Neuronal stem cell (in vitro differentiated cells): ENCODE results near the gene FREY1.

Source experiments
- DNase-seq: peaks from one replicate; pipeline ENCODE4 v3.0.0-alpha.2; 2013; ENCODE audit warnings: low spot score
- H2AFZ ChIP-seq: one replicate; pipeline ENCODE4 v1.6.1; 2013; ENCODE audit warnings: mild to moderate bottlenecking, low read length, inconsistent platforms
- H2AK5ac ChIP-seq: 2 replicates; pipeline ENCODE4 v1.6.1; 2013; ENCODE audit warnings: low read depth, mild to moderate bottlenecking, inconsistent platforms, low read length, moderate library complexity, mixed read lengths
- H2BK120ac ChIP-seq: 2 replicates; pipeline ENCODE4 v1.6.1; 2013; ENCODE audit warnings: low read depth, mild to moderate bottlenecking, inconsistent platforms, low read length, moderate library complexity, mixed read lengths
- H2BK12ac ChIP-seq: one replicate; pipeline ENCODE4 v1.6.1; 2013; ENCODE audit warnings: low read length, inconsistent platforms
- H2BK15ac ChIP-seq: 2 replicates; pipeline ENCODE4 v1.6.1; 2013; ENCODE audit warnings: mild to moderate bottlenecking, low read length, inconsistent platforms, mixed read lengths
- H2BK5ac ChIP-seq: one replicate; pipeline ENCODE4 v1.6.1; 2013; ENCODE audit warnings: inconsistent platforms, mild to moderate bottlenecking, low read length, moderate library complexity
- H3K14ac ChIP-seq: one replicate; pipeline ENCODE4 v1.6.1; 2013; ENCODE audit warnings: low read length, inconsistent platforms
- H3K18ac ChIP-seq: 2 replicates; pipeline ENCODE4 v1.6.1; 2013; ENCODE audit warnings: low read length, inconsistent platforms
- H3K23ac ChIP-seq: 2 replicates; pipeline ENCODE4 v1.6.1; 2013; ENCODE audit warnings: low read depth, mild to moderate bottlenecking, mixed read lengths, low read length, inconsistent platforms; ENCODE audit not compliant: poor library complexity
- H3K27ac ChIP-seq: replicated peaks from 3 replicates; pipeline ENCODE4 v1.5.1; 2013; ENCODE audit warnings: low read length, inconsistent platforms
- H3K27me3 ChIP-seq, 3 experiments: 2 replicates each; pipeline ENCODE4 v1.6.1; 2013; ENCODE audit warnings: low read length in 3 of 3, mild to moderate bottlenecking in 2 of 3, inconsistent platforms in 1 of 3, low read depth in 1 of 3, mixed read lengths in 1 of 3, moderate library complexity in 1 of 3; ENCODE audit not compliant: control insufficient read depth in 3 of 3, insufficient read depth in 3 of 3
- H3K36me3 ChIP-seq, 2 donors: replicated peaks in 1 of 2; 2 replicates each; pipeline ENCODE4 v1.6.1; 2013; ENCODE audit warnings: low read length in 2 of 2; ENCODE audit not compliant: control insufficient read depth in 2 of 2, insufficient read depth in 2 of 2
- H3K4ac ChIP-seq: 2 replicates; pipeline ENCODE4 v1.6.1; 2013; ENCODE audit warnings: inconsistent platforms, mild to moderate bottlenecking, low read length, moderate library complexity
- H3K4me1 ChIP-seq, 2 donors: 1 replicate in 1 of 2; 2 replicates in 1 of 2; pipeline ENCODE4 v1.6.1; 2013; ENCODE audit warnings: low read length in 2 of 2, low read depth in 1 of 2; ENCODE audit not compliant: control insufficient read depth in 2 of 2, insufficient read depth in 1 of 2
- H3K4me2 ChIP-seq: one replicate; pipeline ENCODE4 v1.6.1; 2013; ENCODE audit warnings: mild to moderate bottlenecking, low read length, inconsistent platforms; ENCODE audit not compliant: insufficient read depth, poor library complexity, severe bottlenecking
- H3K4me3 ChIP-seq, 2 donors: 2 replicates each; pipeline ENCODE4 v1.5.1; 2013; ENCODE audit warnings: low read length in 2 of 2, mild to moderate bottlenecking in 2 of 2, inconsistent platforms in 1 of 2, moderate library complexity in 1 of 2
- H3K79me1 ChIP-seq: one replicate; pipeline ENCODE4 v1.6.1; 2013; ENCODE audit warnings: low read depth, mild to moderate bottlenecking, inconsistent platforms, low read length, moderate library complexity
- H3K9ac ChIP-seq: one replicate; pipeline ENCODE4 v1.6.1; 2013; ENCODE audit warnings: mild to moderate bottlenecking, low read depth, low read length, inconsistent platforms; ENCODE audit not compliant: poor library complexity
- H3K9me3 ChIP-seq, 2 donors: replicated peaks in 1 of 2; 2 replicates each; pipeline versions ENCODE3 to v1.6.1; 2013; ENCODE audit warnings: low read length in 2 of 2, mild to moderate bottlenecking in 2 of 2, inconsistent platforms in 1 of 2, low read depth in 1 of 2, mixed read lengths in 1 of 2, moderate library complexity in 1 of 2; ENCODE audit not compliant: control insufficient read depth in 2 of 2, insufficient read depth in 1 of 2
- H4K8ac ChIP-seq: one replicate; pipeline ENCODE4 v1.6.1; 2013; ENCODE audit warnings: low read depth, mild to moderate bottlenecking, inconsistent platforms, low read length, moderate library complexity
- H4K91ac ChIP-seq: one replicate; pipeline ENCODE4 v1.6.1; 2013; ENCODE audit warnings: low read length, low read depth, mild to moderate bottlenecking, inconsistent platforms; ENCODE audit not compliant: poor library complexity
- WGBS, 2 donors: extraction: QIAGEN DNeasy Blood & Tissue Kit; methylation state at CpG; one replicate each; pipeline ENCODE4 v1.1.7; 2013; ENCODE audit warnings: missing lambda C conversion rate in 2 of 2, mixed read lengths in 1 of 2; ENCODE audit not compliant: insufficient read length in 2 of 2, insufficient replicate concordance in 1 of 2; ENCODE audit errors: extremely low coverage in 2 of 2; 5-methylcytosine and 5-hydroxymethylcytosine counted together

The FREY1 gene

DNA sequence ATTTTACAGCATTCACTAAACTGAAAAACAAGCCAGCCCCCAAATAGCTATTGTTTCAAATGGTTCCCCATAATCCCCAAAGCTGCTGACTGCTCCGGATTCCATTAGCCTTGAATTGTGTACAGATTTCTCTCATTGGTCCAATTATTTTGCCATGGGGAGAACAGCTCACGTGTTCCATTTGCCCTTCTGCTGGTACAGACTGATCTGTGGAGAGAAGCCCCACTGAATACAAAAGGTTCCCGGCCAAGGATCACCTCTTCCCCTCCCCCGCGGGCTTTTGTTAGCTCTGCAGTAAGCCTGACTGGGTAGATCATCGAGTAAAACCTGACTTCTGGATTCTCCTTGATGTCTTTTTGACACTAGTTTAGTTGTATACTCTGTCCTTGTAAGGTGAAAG is 30.7 kb downstream of the FREY1 start:
- H3K18ac ChIP-seq = no peak overlapping the region
- no peak overlapping the region for H3K4ac ChIP-seq
- no peak overlapping the region for H3K9ac ChIP-seq
- no peak overlapping the region for H2AFZ ChIP-seq
- no peak overlapping the region for H4K8ac ChIP-seq
- no peak for DNase-seq
- no peak overlapping the region for H4K91ac ChIP-seq
- no peak overlapping the region for H3K14ac ChIP-seq
- WGBS, 2 donors = no CpG with 5 or more reads among the region's 6 CpGs
- H3K9me3 ChIP-seq = no peaks in the 10 kb centered on the region
- H2BK12ac ChIP-seq = no peak overlapping the region
- no peak overlapping the region for H3K4me2 ChIP-seq
- H2AK5ac ChIP-seq = no peak overlapping the region
- peaks cover 5 to 51% of the 10 kb centered on the region in 2 donors for H3K36me3 ChIP-seq
- peaks cover 4 to 18% of the 10 kb centered on the region in 2 donors for H3K4me1 ChIP-seq
- H3K27ac ChIP-seq = no peak overlapping the region
- H3K4me3 ChIP-seq = no peak overlapping the region
- H3K79me1 ChIP-seq = no peaks in the 10 kb centered on the region
- no peaks in the 10 kb centered on the region for H3K27me3 ChIP-seq
- no peak overlapping the region for H2BK120ac ChIP-seq
- no peak overlapping the region for H2BK5ac ChIP-seq
- H3K23ac ChIP-seq = no peak overlapping the region
- H2BK15ac ChIP-seq = no peak overlapping the region

DNA sequence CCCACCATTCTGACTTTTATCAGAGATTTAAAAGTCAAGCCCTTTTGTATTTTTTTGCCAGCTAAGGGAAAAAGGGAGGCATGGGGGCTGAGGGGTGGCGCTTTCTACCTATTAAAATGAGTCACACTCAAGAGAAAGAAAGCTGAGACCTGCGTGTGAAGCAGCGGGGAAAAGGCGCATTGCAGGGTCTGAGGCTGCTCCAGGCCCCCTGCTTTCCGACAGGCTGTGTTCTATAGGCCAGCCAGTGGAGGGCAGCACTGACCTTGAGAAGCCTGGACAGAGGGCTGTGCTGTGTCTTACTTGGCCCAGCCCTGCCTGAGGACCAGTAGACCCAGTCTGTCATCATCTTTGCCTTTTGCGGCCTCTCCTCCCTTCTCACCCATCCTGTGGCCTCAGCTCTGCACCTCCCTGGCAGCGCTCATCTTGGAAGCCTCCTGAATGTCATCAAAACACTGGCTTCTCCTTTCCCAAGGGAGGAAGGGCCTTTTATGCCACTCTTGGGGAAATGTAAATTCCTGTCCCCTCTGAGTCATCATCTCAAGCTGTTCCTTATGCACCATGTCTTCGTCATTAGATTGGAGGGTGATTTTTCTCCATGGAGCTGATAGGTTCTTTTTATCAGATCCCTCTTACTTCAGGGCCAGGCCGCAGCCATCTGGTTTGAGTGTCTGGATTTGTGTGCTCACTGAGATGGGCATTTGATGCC is 34.3 kb downstream of the FREY1 start:
- no CpG with 5 or more reads among the region's 9 CpGs for WGBS, 2 donors
- Histone ChIP-seq H3K27ac (no peak overlapping the region), H3K9me3 (no peaks in the 10 kb centered on the region), H3K23ac (no peak overlapping the region), H2BK15ac (no peak overlapping the region), H3K4me2 (no peak overlapping the region), H3K4me3 (no peak overlapping the region), H2BK12ac (no peak overlapping the region), H2BK5ac (no peak overlapping the region), H2AK5ac (no peak overlapping the region), H3K18ac (no peak overlapping the region), H3K27me3 (no peaks in the 10 kb centered on the region), H2BK120ac (no peak overlapping the region), H3K14ac (no peak overlapping the region), H4K8ac (no peak overlapping the region), H3K4ac (no peak overlapping the region), H4K91ac (no peak overlapping the region), H3K9ac (no peak overlapping the region), H3K79me1 (no peaks in the 10 kb centered on the region), H2AFZ (no peak overlapping the region), H3K4me1 (peaks cover 4 to 18% of the 10 kb centered on the region in 2 donors), H3K36me3 (peaks cover 27 to 60% of the 10 kb centered on the region in 2 donors)
- DNase-seq = peak; percentile 72

DNA sequence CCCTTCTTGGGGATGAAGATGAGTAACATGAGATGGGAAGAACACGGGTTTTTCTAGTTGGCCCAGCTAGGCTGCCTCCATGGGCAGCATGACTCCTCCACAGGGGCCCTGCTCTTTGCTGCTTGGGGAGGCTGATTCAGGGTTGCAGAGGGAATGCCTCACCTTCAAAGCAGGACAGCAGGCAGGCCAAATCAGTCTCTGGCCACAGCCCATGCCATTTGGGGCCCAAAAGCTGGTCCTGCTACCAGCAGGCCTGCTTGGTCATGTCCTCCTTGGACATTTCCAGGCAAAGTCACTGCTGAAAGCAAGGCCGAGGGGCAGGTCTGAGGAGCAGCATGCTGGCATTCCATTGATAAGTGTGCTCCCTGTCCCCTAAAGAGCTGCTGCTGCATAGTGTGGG is 35.4 kb downstream of the FREY1 start:
- no CpG with 5 or more reads among the region's 2 CpGs for WGBS, 2 donors
- Histone ChIP-seq H3K4ac (no peak overlapping the region), H2BK5ac (no peak overlapping the region), H4K91ac (no peak overlapping the region), H3K4me2 (no peak overlapping the region), H3K79me1 (no peaks in the 10 kb centered on the region), H3K4me1 (peaks cover 4 to 12% of the 10 kb centered on the region in 2 donors), H3K36me3 (peaks cover 30 to 68% of the 10 kb centered on the region in 2 donors), H3K27ac (no peak overlapping the region), H2BK12ac (no peak overlapping the region), H2BK15ac (no peak overlapping the region), H3K9me3 (no peaks in the 10 kb centered on the region), H2AK5ac (no peak overlapping the region), H3K14ac (no peak overlapping the region), H4K8ac (no peak overlapping the region), H2AFZ (no peak overlapping the region), H3K23ac (peak overlapping the region; percentile 38), H3K27me3 (no peaks in the 10 kb centered on the region), H3K18ac (no peak overlapping the region), H3K9ac (no peak overlapping the region), H3K4me3 (no peak overlapping the region), H2BK120ac (no peak overlapping the region)
- DNase-seq = no peak

DNA sequence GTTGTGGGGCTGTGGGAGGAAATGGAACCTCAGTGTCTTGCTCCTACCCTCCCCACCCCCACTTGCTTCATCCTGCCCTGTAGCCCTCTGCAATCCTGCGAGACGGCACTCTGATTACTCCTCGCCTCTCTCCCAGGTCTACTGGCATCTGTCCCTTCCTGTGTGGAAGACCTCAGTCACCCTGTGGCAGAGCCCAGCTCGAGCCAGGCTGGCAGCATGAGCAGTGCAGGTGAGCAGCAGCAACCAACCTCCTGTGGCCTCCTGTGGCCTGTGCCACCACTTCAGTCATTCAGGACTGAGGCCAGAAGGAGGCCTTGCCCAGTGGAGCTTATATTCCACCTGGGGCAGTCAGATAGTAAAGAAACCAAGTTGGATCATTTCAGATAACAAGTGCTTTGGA is 36.4 kb downstream of the FREY1 start:
- H3K9ac ChIP-seq = peak overlapping the region; percentile 65
- H3K27me3 ChIP-seq = no peaks in the 10 kb centered on the region
- H2BK15ac ChIP-seq = no peak overlapping the region
- no peak overlapping the region for H3K4ac ChIP-seq
- no peak overlapping the region for H3K23ac ChIP-seq
- H3K14ac ChIP-seq = no peak overlapping the region
- no peak overlapping the region for H3K4me3 ChIP-seq
- no peak overlapping the region for H2BK5ac ChIP-seq
- no peak overlapping the region for H2BK120ac ChIP-seq
- H3K4me1 ChIP-seq = peaks cover 0 to 4% of the 10 kb centered on the region in 2 donors
- H3K4me2 ChIP-seq = no peak overlapping the region
- H2AFZ ChIP-seq = no peak overlapping the region
- H4K8ac ChIP-seq = no peak overlapping the region
- no peak overlapping the region for H2BK12ac ChIP-seq
- no peak overlapping the region for H3K18ac ChIP-seq
- no peak overlapping the region for H4K91ac ChIP-seq
- WGBS, 2 donors = no CpG with 5 or more reads among the region's 4 CpGs
- peaks cover 36 to 74% of the 10 kb centered on the region in 2 donors for H3K36me3 ChIP-seq
- DNase-seq = no peak
- H3K9me3 ChIP-seq = peaks cover 0 to 3% of the 10 kb centered on the region in 2 donors
- no peak overlapping the region for H3K27ac ChIP-seq
- H3K79me1 ChIP-seq = no peaks in the 10 kb centered on the region
- H2AK5ac ChIP-seq = no peak overlapping the region
